GM12878 (cell line): ENCODE measurements around the gene SLC28A2. TPM values are rescaled to one million over a fixed set of nuclear protein-coding genes. Genes with fewer than 3 reads are reported as not detected.

Source experiments
- ATF2 ChIP-seq: IDR thresholded peaks from 2 replicates; pipeline ENCODE4 v1.6.1; 2012; ENCODE audit warnings: low read length, inconsistent platforms
- ATF3 ChIP-seq: IDR thresholded peaks from 2 replicates; pipeline ENCODE4 v1.6.1; 2011; ENCODE audit warnings: low read depth, mild to moderate bottlenecking, low read length, moderate library complexity, borderline replicate concordance; ENCODE audit errors: extremely low read depth
- CHD2 ChIP-seq: IDR thresholded peaks from 2 replicates; pipeline ENCODE4 v1.6.1; 2011; ENCODE audit warnings: low read depth, low read length, improper control_type of control experiment, borderline replicate concordance
- CREB1 ChIP-seq: IDR thresholded peaks from 2 replicates; pipeline ENCODE4 v1.6.1; 2012; ENCODE audit warnings: low read depth, mild to moderate bottlenecking, inconsistent platforms
- E2F4 ChIP-seq: IDR thresholded peaks from 2 replicates; pipeline ENCODE4 v1.6.1; 2012; ENCODE audit warnings: low read depth, low read length, improper control_type of control experiment
- HDAC2 ChIP-seq: fragments of 200-600 bp; sonication (generic); IDR thresholded peaks from 2 replicates; pipeline ENCODE4 v1.6.1; 2017
- HDAC6 ChIP-seq: fragments of 200-600 bp; sonication (generic); IDR thresholded peaks from one replicate; pipeline ENCODE4 v1.8.0; 2017; ENCODE audit warnings: antibody characterized with exemption; ENCODE audit not compliant: unreplicated experiment
- SREBF1 ChIP-seq: IDR thresholded peaks from 2 replicates; pipeline ENCODE4 v1.6.1; 2012; ENCODE audit warnings: mild to moderate bottlenecking, low read length
- TAF1 ChIP-seq: IDR thresholded peaks from 2 replicates; pipeline ENCODE4 v1.6.1; 2011; ENCODE audit warnings: mild to moderate bottlenecking, low read depth, low read length, borderline replicate concordance
- polyA plus RNA-seq, 11 experiments: library from polyadenylated mRNA; depleted of rRNA in 4 of 11; unstranded in 6 of 11; stranded (reverse) in 5 of 11; fragments of >200 nt; fragmentation: Nextera tagmentation in 4 of 11; fragmentation: Illumina TruSeq in 1 of 11; extraction: Ambion mirVana in 4 of 11; extraction: Trizol in 1 of 11; gene quantifications; 1 replicate in 1 of 11; 2 replicates in 10 of 11; pipeline versions ENCODE4 v1.2.1 to v1.2.3, GENCODE V29; 2011 to 2016; ENCODE audit warnings: inconsistent platforms in 2 of 11, missing spikeins in 2 of 11, low read depth in 1 of 11
- total RNA-seq, 4 experiments: library from RNA; depleted of rRNA in 3 of 4; stranded (reverse); fragments of >200 nt in 3 of 4; fragmentation: Illumina TruSeq in 1 of 4; extraction: Trizol in 1 of 4; gene quantifications; 2 replicates each; pipeline versions ENCODE4 v1.2.1 to v1.2.3, GENCODE V29; 2013 to 2021

The SLC28A2 gene
- total and polyA plus RNA-seq, 10 of the 15 experiments (the other 5 are each of a cell fraction or from before 2014, with no cell fraction given) = 0.02 to 0.21 (median 0.14) TPM; not detected in 6

- TF ChIP-seq HDAC6 (no peak), ATF3 (no peak), TAF1 (no peak), E2F4 (no peak), CHD2 (no peak), HDAC2 (no peak), ATF2 (no peak), CREB1 (no peak), SREBF1 (no peak)
- TF ChIP-seq, all 136 proteins: peak for 3
Observed at GRCh38 chr15:45276831-45277230, 24.8 kb downstream of the SLC28A2 start (continued).
